RPMI7951 (cell line): ENCODE data around the gene USP19. TPM values are rescaled to one million over a fixed set of nuclear protein-coding genes. Genes with fewer than 3 reads are reported as not detected.

Experiments
- DNase-seq: peaks from one replicate; pipeline ENCODE4 v3.0.0-alpha.2; 2012; ENCODE audit warnings: low read depth
- total RNA-seq: library from RNA; depleted of rRNA; stranded (reverse); fragments of >200 nt; shearing (Covaris generic); gene quantifications from 2 replicates; pipeline ENCODE4 v1.2.3, GENCODE V29; 2014

Gene USP19
- total RNA-seq, 1 experiment from 2014 or later, result 29.1 TPM

- peak; percentile 90 for DNase-seq
Observed at GRCh38 chr3:49133226-49133951, 12.8 kb upstream of the USP19 start.

GRCh38 chr3:49132437-49133225 is 12.0 kb upstream of the USP19 start, which contains the start of gene LAMB2:
TSS of gene LAMB2 (minus strand) at chr3:49133050. CDS start at chr3:49132867, 183 bp downstream.
- DNase-seq, result peak; percentile 93

GRCh38 chr3:49132073-49132436 is 11.4 kb upstream of the USP19 start:
- DNase-seq, result no peak

- DNase-seq, result no peak
Observed at GRCh38 chr3:49131576-49131975, 11.0 kb upstream of the USP19 start.

- DNase-seq, result no peak
Observed at GRCh38 chr3:49131040-49131439, 10.4 kb upstream of the USP19 start.

- DNase-seq, result no peak
Observed at GRCh38 chr3:49124991-49125670, 4.5 kb upstream of the USP19 start.

- DNase-seq, result no peak
Observed at GRCh38 chr3:49124203-49124602, 3.6 kb upstream of the USP19 start.

- no peak for DNase-seq
Observed at GRCh38 chr3:49123687-49124086, 3.1 kb upstream of the USP19 start.

GRCh38 chr3:49122886-49123545 is 2.4 kb upstream of the USP19 start:
- no peak for DNase-seq

- DNase-seq, result no peak
Observed at GRCh38 chr3:49122451-49122850, 1.8 kb upstream of the USP19 start.

- DNase-seq, result no peak
Observed at GRCh38 chr3:49122022-49122421, 1.4 kb upstream of the USP19 start.

GRCh38 chr3:49121132-49121736 is 611 bp upstream of the USP19 start:
- no peak for DNase-seq

GRCh38 chr3:49120096-49120437 is 556 bp downstream of the USP19 start:
- no peak for DNase-seq

GRCh38 chr3:49119439-49119838 is 1.2 kb downstream of the USP19 start:
- DNase-seq, result peak; percentile 58

- no peak for DNase-seq
Observed at GRCh38 chr3:49119036-49119435, 1.6 kb downstream of the USP19 start.

- no peak for DNase-seq
Observed at GRCh38 chr3:49112262-49112661, 8.4 kb downstream of the USP19 start.

- no peak for DNase-seq
Observed at GRCh38 chr3:49111347-49111746, 9.3 kb downstream of the USP19 start.

GRCh38 chr3:49110780-49111179 is 9.8 kb downstream of the USP19 start:
- DNase-seq, result no peak

GRCh38 chr3:49108346-49108745 is 12.3 kb downstream of the USP19 start:
- no peak for DNase-seq

GRCh38 chr3:49104427-49105291 is 16.0 kb downstream of the USP19 start, which contains the start of gene QARS1:
TSS of gene QARS1 (minus strand) at chr3:49104757. CDS start at chr3:49104733, 24 bp downstream.
- peak; percentile 95 for DNase-seq

- no peak for DNase-seq
Observed at GRCh38 chr3:49104052-49104426, 16.6 kb downstream of the USP19 start.
